ENCODE measurements around the gene DHTKD1.

The DHTKD1 gene

DNA sequence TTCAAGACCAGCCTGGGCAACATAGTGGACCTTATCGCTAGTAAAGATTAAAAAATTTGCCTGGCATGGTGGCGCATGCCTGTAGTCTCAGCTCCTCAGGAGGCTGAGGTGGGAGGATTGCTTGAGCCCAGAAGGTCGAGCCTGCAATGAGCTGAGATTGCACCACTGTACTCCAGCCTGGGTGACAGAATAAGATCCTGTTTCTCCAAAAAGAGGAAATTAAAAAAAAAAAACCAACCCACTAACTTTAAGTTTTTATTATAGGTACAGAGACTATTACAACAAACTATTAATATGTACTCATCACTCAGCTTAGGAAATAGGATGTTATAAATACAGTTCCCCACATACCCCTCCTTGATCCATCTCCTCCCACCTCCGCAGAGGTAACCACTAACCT, 30.2 kb downstream of the DHTKD1 start:
- TF ChIP-seq, protein P1, sequence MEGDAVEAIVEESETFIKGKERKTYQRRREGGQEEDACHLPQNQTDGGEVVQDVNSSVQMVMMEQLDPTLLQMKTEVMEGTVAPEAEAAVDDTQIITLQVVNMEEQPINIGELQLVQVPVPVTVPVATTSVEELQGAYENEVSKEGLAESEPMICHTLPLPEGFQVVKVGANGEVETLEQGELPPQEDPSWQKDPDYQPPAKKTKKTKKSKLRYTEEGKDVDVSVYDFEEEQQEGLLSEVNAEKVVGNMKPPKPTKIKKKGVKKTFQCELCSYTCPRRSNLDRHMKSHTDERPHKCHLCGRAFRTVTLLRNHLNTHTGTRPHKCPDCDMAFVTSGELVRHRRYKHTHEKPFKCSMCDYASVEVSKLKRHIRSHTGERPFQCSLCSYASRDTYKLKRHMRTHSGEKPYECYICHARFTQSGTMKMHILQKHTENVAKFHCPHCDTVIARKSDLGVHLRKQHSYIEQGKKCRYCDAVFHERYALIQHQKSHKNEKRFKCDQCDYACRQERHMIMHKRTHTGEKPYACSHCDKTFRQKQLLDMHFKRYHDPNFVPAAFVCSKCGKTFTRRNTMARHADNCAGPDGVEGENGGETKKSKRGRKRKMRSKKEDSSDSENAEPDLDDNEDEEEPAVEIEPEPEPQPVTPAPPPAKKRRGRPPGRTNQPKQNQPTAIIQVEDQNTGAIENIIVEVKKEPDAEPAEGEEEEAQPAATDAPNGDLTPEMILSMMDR (conservative IDR thresholded peaks at IDR 0.05): no peak
- no peak overlapping the region for H3K27ac ChIP-seq

DNA sequence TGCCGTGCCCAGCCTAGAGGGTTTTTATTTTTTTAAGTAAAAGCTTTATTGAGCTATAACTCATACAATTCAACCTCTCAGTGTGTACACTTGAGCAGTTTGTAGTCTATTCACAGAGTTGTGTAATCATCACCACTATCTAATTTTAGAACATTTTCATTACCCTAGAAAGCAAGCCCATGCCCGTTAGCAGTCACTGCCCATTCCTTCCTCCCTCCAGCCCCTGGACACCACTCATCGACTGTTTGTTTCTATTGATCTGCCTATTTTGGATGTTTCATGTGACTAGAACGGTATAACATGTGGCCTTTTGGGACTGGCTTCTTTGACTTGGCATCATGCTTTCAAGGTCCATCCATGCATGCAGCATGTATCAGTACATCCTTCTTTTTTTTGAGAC, 35.0 kb downstream of the DHTKD1 start:
- TF ChIP-seq, protein P1 (conservative IDR thresholded peaks at IDR 0.05): no peak
- H3K27ac ChIP-seq: no peak overlapping the region

DNA sequence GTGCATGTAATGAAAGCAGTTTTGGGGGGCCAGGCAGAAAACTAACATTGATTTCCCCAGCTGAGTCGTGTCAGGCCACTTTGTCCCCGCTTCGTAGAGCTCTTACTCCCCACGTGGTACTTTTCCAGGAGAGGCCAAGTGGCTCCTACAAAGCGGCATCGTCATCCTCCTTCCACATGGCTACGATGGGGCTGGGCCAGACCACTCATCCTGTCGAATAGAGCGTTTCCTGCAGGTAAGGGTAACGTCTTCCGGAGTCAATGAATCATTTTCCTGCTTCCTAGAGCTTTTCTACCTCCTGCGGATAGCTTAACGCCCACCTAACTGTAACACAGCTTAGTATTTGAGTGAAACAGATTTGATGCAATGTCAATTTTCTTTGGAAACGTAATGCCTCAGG, 39.0 kb downstream of the DHTKD1 start:
- TF ChIP-seq, protein P1 (conservative IDR thresholded peaks at IDR 0.05): no peak
- H3K27ac ChIP-seq: no peak overlapping the region

DNA sequence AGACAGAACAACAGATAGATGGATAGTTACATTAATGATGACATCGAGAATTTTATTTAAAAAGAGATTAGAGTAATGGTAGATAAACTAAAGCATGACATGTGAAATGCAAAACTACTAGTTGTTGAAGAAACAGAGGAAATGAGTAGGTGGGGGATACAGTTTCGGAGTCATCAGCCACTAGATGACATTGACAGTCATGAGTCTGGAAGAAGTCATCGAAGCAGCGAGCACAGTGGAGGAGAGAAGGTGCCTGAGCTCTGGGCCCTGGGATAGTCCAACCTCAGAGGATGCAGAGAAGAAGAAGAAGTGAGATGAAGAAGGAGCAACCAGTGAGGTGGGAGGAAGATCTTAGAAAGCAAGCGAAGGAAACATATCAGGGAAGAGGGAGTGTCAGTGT, 40.5 kb downstream of the DHTKD1 start:
- TF ChIP-seq, protein P1 (conservative IDR thresholded peaks at IDR 0.05): no peak
- no peak overlapping the region for H3K27ac ChIP-seq

DNA sequence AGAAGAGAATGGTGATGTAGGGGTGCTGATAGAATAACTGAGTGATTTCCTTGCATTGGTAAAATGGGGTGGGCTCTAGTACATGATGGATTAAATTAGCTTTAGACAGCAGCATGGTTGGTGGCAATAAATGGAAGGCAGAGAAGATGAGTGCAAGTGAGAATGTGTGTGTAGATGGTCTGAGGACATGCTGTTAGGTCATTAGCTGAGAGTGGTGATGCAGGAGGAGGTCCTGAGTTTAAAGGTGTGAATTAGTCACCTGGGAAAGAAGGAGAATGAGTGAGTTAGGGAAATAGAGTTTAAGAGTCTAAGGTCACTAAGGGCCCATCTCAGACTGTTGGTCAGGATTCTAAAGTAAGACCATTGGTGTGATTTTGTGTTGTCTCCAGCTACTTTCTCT, 42.8 kb downstream of the DHTKD1 start:
- no peak overlapping the region for H3K27ac ChIP-seq
- TF ChIP-seq, protein P1 (conservative IDR thresholded peaks at IDR 0.05): no peak

DNA sequence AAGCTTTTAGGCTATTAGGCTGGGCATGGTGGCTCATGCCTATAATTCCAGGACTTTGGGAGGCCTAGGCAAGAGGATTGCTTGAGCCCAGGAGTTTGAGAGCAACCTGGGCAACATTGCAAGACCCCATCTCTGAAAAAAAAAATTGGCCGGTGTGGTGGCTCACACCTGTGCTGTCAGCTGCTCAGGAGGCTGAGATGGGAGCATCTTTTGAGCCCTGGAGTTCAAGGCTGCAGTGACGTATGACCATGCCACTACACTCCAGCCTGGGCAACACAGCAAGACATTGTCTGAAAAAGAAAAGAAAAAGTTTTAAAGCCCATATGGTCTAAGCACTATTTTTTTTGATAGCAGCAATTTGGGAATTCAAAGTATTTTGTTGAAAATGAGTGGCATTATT, 44.9 kb downstream of the DHTKD1 start:
- TF ChIP-seq, protein P1 (conservative IDR thresholded peaks at IDR 0.05): no peak
- no peak overlapping the region for H3K27ac ChIP-seq

DNA sequence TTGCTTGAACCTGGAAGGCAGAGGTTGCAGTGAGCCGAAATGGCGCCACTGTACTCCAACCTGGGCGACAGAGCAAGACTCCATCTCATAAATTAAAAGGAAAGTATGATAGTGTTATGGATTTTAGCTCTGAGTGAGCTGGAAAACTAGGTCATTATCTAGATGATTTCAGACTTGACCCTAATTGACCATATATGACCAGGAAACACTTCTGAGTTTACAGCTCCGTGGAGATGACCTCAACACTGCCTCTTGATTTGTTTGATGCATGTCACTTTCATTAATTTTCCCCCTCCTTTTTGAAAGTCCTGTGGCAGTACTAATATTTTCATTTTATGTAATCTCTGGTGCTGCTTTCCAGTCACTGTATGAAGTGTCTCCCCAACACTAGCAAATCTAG, 52.9 kb downstream of the DHTKD1 start:
- H3K27ac ChIP-seq: no peak overlapping the region

More for the DNA sequence above, 52.9 kb downstream of the DHTKD1 start:
- TF ChIP-seq, protein P1 (conservative IDR thresholded peaks at IDR 0.05): no peak
